Astrocyte (in vitro differentiated cells and primary cell): ENCODE results near the gene DOCK1. TPM values are rescaled to one million over a fixed set of nuclear protein-coding genes. Genes with fewer than 3 reads are reported as not detected.

Source experiments
- DNase-seq: peaks from one replicate; pipeline ENCODE4 v3.0.0-alpha.2; 2010; ENCODE audit warnings: low read depth
- FAIRE-seq: peaks from 2 replicates; lab custom pipeline; 2011; peaks lifted over from hg19 to GRCh38; lab: Jason Lieb, UNC
- H2AFZ ChIP-seq: 2 replicates; pipeline ENCODE4 v1.6.0; 2012; ENCODE audit warnings: low read depth, low read length, inconsistent platforms
- H3K27ac ChIP-seq: 2 replicates; pipeline ENCODE4 v1.5.1; 2011; ENCODE audit warnings: low read depth, low read length, inconsistent platforms
- H3K27me3 ChIP-seq: 2 replicates; pipeline ENCODE4 v1.6.0; 2011; ENCODE audit warnings: low read length, inconsistent platforms; ENCODE audit not compliant: insufficient read depth
- H3K36me3 ChIP-seq: 2 replicates; pipeline ENCODE4 v1.5.1; 2011; ENCODE audit warnings: low read length, inconsistent platforms; ENCODE audit not compliant: insufficient read depth
- H3K4me1 ChIP-seq: 2 replicates; pipeline ENCODE4 v1.5.1; 2011; ENCODE audit warnings: low read length, inconsistent platforms; ENCODE audit not compliant: insufficient read depth
- H3K4me2 ChIP-seq: 2 replicates; pipeline ENCODE4 v1.6.0; 2012; ENCODE audit warnings: low read length, inconsistent platforms
- H3K4me3 ChIP-seq: 2 replicates; pipeline ENCODE4 v1.5.1; 2011; ENCODE audit warnings: low read depth, mild to moderate bottlenecking, low read length, inconsistent platforms; ENCODE audit not compliant: insufficient read depth
- H3K79me2 ChIP-seq: 2 replicates; pipeline ENCODE4 v1.6.0; 2012; ENCODE audit warnings: mild to moderate bottlenecking, low read length, inconsistent platforms; ENCODE audit not compliant: insufficient read depth
- H3K9ac ChIP-seq: 2 replicates; pipeline ENCODE4 v1.6.0; 2012; ENCODE audit warnings: mild to moderate bottlenecking, low read length, inconsistent platforms
- H3K9me3 ChIP-seq: 2 replicates; pipeline ENCODE4 v1.5.1; 2012; ENCODE audit warnings: low read depth, mild to moderate bottlenecking, low read length, inconsistent platforms; ENCODE audit not compliant: insufficient read depth
- H4K20me1 ChIP-seq: 2 replicates; pipeline ENCODE4 v1.6.0; 2012; ENCODE audit warnings: low read length, inconsistent platforms; ENCODE audit not compliant: insufficient read depth
- H3K27ac Mint-ChIP-seq: one replicate; pipeline ENCODE4 v1.8.0; 2021; ENCODE audit warnings: mild to moderate bottlenecking, mixed read lengths; ENCODE audit not compliant: unreplicated experiment
- H3K27me3 Mint-ChIP-seq: one replicate; pipeline ENCODE4 v1.8.0; 2021; ENCODE audit warnings: low read depth, mixed read lengths; ENCODE audit not compliant: unreplicated experiment
- H3K36me3 Mint-ChIP-seq: one replicate; pipeline ENCODE4 v1.8.0; 2021; ENCODE audit warnings: low read depth, mixed read lengths; ENCODE audit not compliant: unreplicated experiment
- H3K4me1 Mint-ChIP-seq: one replicate; pipeline ENCODE4 v1.8.0; 2021; ENCODE audit warnings: low read depth, mixed read lengths; ENCODE audit not compliant: unreplicated experiment
- H3K4me3 Mint-ChIP-seq: one replicate; pipeline ENCODE4 v1.8.0; 2021; ENCODE audit warnings: mild to moderate bottlenecking, moderate library complexity, mixed read lengths; ENCODE audit not compliant: unreplicated experiment
- H3K9me3 Mint-ChIP-seq: one replicate; pipeline ENCODE4 v1.8.0; 2021; ENCODE audit warnings: mild to moderate bottlenecking, mixed read lengths; ENCODE audit not compliant: unreplicated experiment
- CTCF ChIP-seq: IDR thresholded peaks from 2 replicates; pipeline ENCODE4 v1.5.1; 2011; ENCODE audit warnings: low read depth, mild to moderate bottlenecking, inconsistent platforms, low read length, moderate library complexity; ENCODE audit not compliant: insufficient read depth
- EZH2 ChIP-seq: IDR thresholded peaks from 2 replicates; pipeline ENCODE4 v1.6.1; 2012; ENCODE audit warnings: mild to moderate bottlenecking, low read length, inconsistent platforms; ENCODE audit not compliant: insufficient read depth
- total RNA-seq: library from RNA; stranded (reverse); gene quantifications from 2 replicates; pipeline ENCODE4 v1.2.1, GENCODE V29; 2021

The DOCK1 gene
- total RNA-seq, 1 donor from 2014 or later: 42.5 TPM

GRCh38 chr10:127041552-127041951 lies 136.3 kb downstream of the DOCK1 start:
- no peak overlapping the region for H3K27ac ChIP-seq
- H3K4me3 ChIP-seq: no peak overlapping the region
- no peaks in the 10 kb centered on the region for H3K9me3 ChIP-seq
- H4K20me1 ChIP-seq: peaks cover 16% of the 10 kb centered on the region
- Mint-ChIP-seq H3K4me1 (peaks cover 5% of the 10 kb centered on the region), H3K27me3 (no peaks in the 10 kb centered on the region), H3K27ac (no peak overlapping the region), H3K9me3 (no peaks in the 10 kb centered on the region), H3K4me3 (no peak overlapping the region), H3K36me3 (peaks cover 25% of the 10 kb centered on the region)
- H3K36me3 ChIP-seq: peaks cover 22% of the 10 kb centered on the region
- H3K27me3 ChIP-seq: no peaks in the 10 kb centered on the region
- no peaks in the 10 kb centered on the region for H3K79me2 ChIP-seq
- H3K9ac ChIP-seq: no peak overlapping the region
- H3K4me2 ChIP-seq: no peak overlapping the region
- no peak overlapping the region for H2AFZ ChIP-seq
- TF ChIP-seq CTCF: no peak
- no peak for TF ChIP-seq EZH2
- peaks cover 6% of the 10 kb centered on the region for H3K4me1 ChIP-seq
- DNase-seq: peak; percentile 90
- peak; percentile 82 for FAIRE-seq

GRCh38 chr10:127043301-127043700 lies 138.1 kb downstream of the DOCK1 start:
- Mint-ChIP-seq H3K4me3 (no peak overlapping the region), H3K4me1 (peaks cover 20% of the 10 kb centered on the region), H3K27ac (no peak overlapping the region), H3K27me3 (no peaks in the 10 kb centered on the region), H3K9me3 (no peaks in the 10 kb centered on the region), H3K36me3 (peaks cover 23% of the 10 kb centered on the region)
- Histone ChIP-seq H4K20me1 (peaks cover 28% of the 10 kb centered on the region), H3K79me2 (no peaks in the 10 kb centered on the region), H3K9me3 (no peaks in the 10 kb centered on the region), H3K27ac (no peak overlapping the region), H3K4me2 (no peak overlapping the region), H3K27me3 (no peaks in the 10 kb centered on the region), H2AFZ (no peak overlapping the region), H3K4me3 (no peak overlapping the region), H3K36me3 (peaks cover 16% of the 10 kb centered on the region), H3K9ac (no peak overlapping the region), H3K4me1 (peaks cover 16% of the 10 kb centered on the region)
- no peak for TF ChIP-seq CTCF
- TF ChIP-seq EZH2: no peak
- FAIRE-seq: no peak
- no peak for DNase-seq

- TF ChIP-seq CTCF (no peak), EZH2 (no peak)
- H3K9me3 Mint-ChIP-seq: no peaks in the 10 kb centered on the region
- no peaks in the 10 kb centered on the region for H3K27me3 Mint-ChIP-seq
- Histone ChIP-seq H3K4me3 (no peak overlapping the region), H4K20me1 (peaks cover 28% of the 10 kb centered on the region), H3K9me3 (no peaks in the 10 kb centered on the region), H3K4me2 (no peak overlapping the region), H3K27me3 (no peaks in the 10 kb centered on the region), H2AFZ (no peak overlapping the region), H3K4me1 (peaks cover 16% of the 10 kb centered on the region), H3K79me2 (no peaks in the 10 kb centered on the region), H3K27ac (no peak overlapping the region), H3K9ac (no peak overlapping the region), H3K36me3 (peaks cover 14% of the 10 kb centered on the region)
- peaks cover 20% of the 10 kb centered on the region for H3K4me1 Mint-ChIP-seq
- no peak for FAIRE-seq
- H3K27ac Mint-ChIP-seq: no peak overlapping the region
- H3K4me3 Mint-ChIP-seq: no peak overlapping the region
- no peak for DNase-seq
- H3K36me3 Mint-ChIP-seq: peaks cover 23% of the 10 kb centered on the region
These were observed 139.0 kb downstream of the DOCK1 start for GRCh38 chr10:127044186-127044585.
